Cardiac septum (tissue), 1 donor: Measurements from ENCODE around the gene GTF2H1. TPM values are rescaled to one million over a fixed set of nuclear protein-coding genes. Genes with fewer than 3 reads are reported as not detected.
A peak's percentile ranks its signal among the peaks of the same experiment; 100 is the strongest.

Experiments
- DNase-seq: peaks from one replicate; pipeline ENCODE4 v3.0.0-alpha.2; 2020; ENCODE audit warnings: low spot score
- intact Hi-C: fragments of 100-400 bp; cut with DNase I; formaldehyde crosslinking; loops from one replicate; pipeline ENCODE4 v1.14.0; 2022
- total RNA-seq: library from RNA; stranded (reverse); fragmentation: NEBNext Ultra II Directional; extraction: Animal tissue kit (Norgen Biotek cat#: 25700); gene quantifications from one replicate; pipeline ENCODE4 v1.2.1, GENCODE V29; 2021
- donor health status: DM: no; HTN: no; CAD: no.

GTF2H1 gene
- total RNA-seq, 1 donor from 2014 or later: 23.6 TPM

- DNase-seq: no peak
- intact Hi-C loops: no loop called here
Observed at GRCh38 chr11:18367431-18367830, 45.1 kb downstream of the GTF2H1 start.

- intact Hi-C loops: no loop called here
- DNase-seq: no peak
Observed at GRCh38 chr11:18368221-18368620, 45.9 kb downstream of the GTF2H1 start.

- DNase-seq: no peak
- intact Hi-C loops: no loop called here
Observed at GRCh38 chr11:18369398-18369797, 47.0 kb downstream of the GTF2H1 start.

- intact Hi-C loops: no loop called here
- DNase-seq: no peak
Observed at GRCh38 chr11:18371279-18371678, 48.9 kb downstream of the GTF2H1 start.

- intact Hi-C loops: no loop called here
- no peak for DNase-seq
Observed at GRCh38 chr11:18372201-18372600, 49.8 kb downstream of the GTF2H1 start.

- intact Hi-C loops: no loop called here
- DNase-seq: no peak
Observed at GRCh38 chr11:18374956-18375355, 52.6 kb downstream of the GTF2H1 start.

GRCh38 chr11:18375941-18376340, 53.6 kb downstream of the GTF2H1 start:
- no peak for DNase-seq
- intact Hi-C loops: no loop called here

GRCh38 chr11:18379201-18379600, 56.8 kb downstream of the GTF2H1 start:
- intact Hi-C loops: no loop called here
- DNase-seq: no peak

- DNase-seq: peak; percentile 84
- intact Hi-C loops: loop anchor here (1.0 kb wide), 1 partner anchor 11 kb away; the partner anchor contains the start of gene LDHA
Observed at GRCh38 chr11:18383388-18384156, 61.2 kb downstream of the GTF2H1 start.

- peak; percentile 80 for DNase-seq
- intact Hi-C loops: loop anchor here (1.0 kb wide), 1 partner anchor 10 kb away; the partner anchor contains the start of gene LDHA
Observed at GRCh38 chr11:18384157-18384641, 61.8 kb downstream of the GTF2H1 start.

- DNase-seq: no peak
- intact Hi-C loops: loop anchor here (10.0 kb wide), 1 partner anchor 315 kb away; no protein-coding TSS in a partner anchor
Observed at GRCh38 chr11:18390088-18390487, 67.7 kb downstream of the GTF2H1 start.

GRCh38 chr11:18392434-18393321, 70.3 kb downstream of the GTF2H1 start:
- DNase-seq: no peak
- intact Hi-C loops: loop anchor here (10.0 kb wide), 1 partner anchor 312 kb away; no protein-coding TSS in a partner anchor

- intact Hi-C loops: loop anchor here (1.0 to 10.0 kb wide), 2 partner anchors 9 to 311 kb away; no protein-coding TSS in a partner anchor
- DNase-seq: no peak
Observed at GRCh38 chr11:18393581-18394274, 71.4 kb downstream of the GTF2H1 start.

- intact Hi-C loops: loop anchor here (1.0 to 10.0 kb wide), 2 partner anchors 10 to 310 kb away; no protein-coding TSS in a partner anchor
- peak; percentile 99 for DNase-seq
Observed at GRCh38 chr11:18394275-18394927, 72.0 kb downstream of the GTF2H1 start, which contains the start of gene LDHA. LDHA (plus strand) TSS chr11:18394563; CDS start chr11:18396843, 2,280 bp downstream.

GRCh38 chr11:18394928-18395734, 72.8 kb downstream of the GTF2H1 start:
- DNase-seq: no peak
- intact Hi-C loops: loop anchor here (1.0 to 10.0 kb wide), 2 partner anchors 11 to 310 kb away; no protein-coding TSS in a partner anchor

- DNase-seq: peak; percentile 99
- intact Hi-C loops: loop anchor here (1.0 to 10.0 kb wide), 2 partner anchors 74 to 309 kb away; partner anchors contain the start of genes GTF2H1 and HPS5
Observed at GRCh38 chr11:18395735-18396504, 73.6 kb downstream of the GTF2H1 start.

GRCh38 chr11:18397921-18398320, 75.6 kb downstream of the GTF2H1 start:
- DNase-seq: no peak
- intact Hi-C loops: loop anchor here (10.0 kb wide), 1 partner anchor 307 kb away; no protein-coding TSS in a partner anchor
